HEK293 (cell line): ENCODE measurements around the gene NPAT.

Source experiments
- CTCF ChIA-PET: fragments of 350-600 bp; formaldehyde crosslinking; extraction: SDS; loops from one replicate; lab custom pipeline; 2021; ENCODE audit warnings: antibody characterized with exemption; lab: Yijun Ruan, JAX
- POLR2A ChIA-PET: fragments of 300-600 bp; formaldehyde crosslinking; extraction: SDS; loops from one replicate; lab custom pipeline; 2020; ENCODE audit warnings: antibody characterized with exemption, inconsistent platforms; lab: Yijun Ruan, JAX
- H3K27ac ChIP-seq: fragments of 200-500 bp; sonication (Bioruptor generic); 2 replicates; pipeline ENCODE4 v1.5.1; 2014; ENCODE audit warnings: low read depth, low read length, control low read depth, inconsistent platforms; ENCODE audit errors: extremely low read depth
- H3K36me3 ChIP-seq, 2 experiments: fragments of 200-500 bp in 1 of 2; sonication (Bioruptor generic) in 1 of 2; 1 replicate in 1 of 2; 2 replicates in 1 of 2; pipeline ENCODE4 v1.5.1; 2014 to 2017; ENCODE audit warnings: inconsistent platforms in 2 of 2, low read length in 2 of 2; ENCODE audit not compliant: control insufficient read depth in 2 of 2, insufficient read depth in 1 of 2
- H3K4me1 ChIP-seq: fragments of 200-500 bp; sonication (Bioruptor generic); 2 replicates; pipeline ENCODE4 v1.5.1; 2014; ENCODE audit warnings: mild to moderate bottlenecking, low read length, inconsistent platforms; ENCODE audit not compliant: control insufficient read depth, insufficient read depth
- H3K4me3 ChIP-seq: 2 replicates; pipeline ENCODE4 v1.5.1; 2011; ENCODE audit warnings: low read depth, mild to moderate bottlenecking, control low read depth, low read length, moderate library complexity
- H3K9me3 ChIP-seq: fragments of 200-500 bp; sonication (Bioruptor generic); 2 replicates; pipeline ENCODE4 v1.5.1; 2014; ENCODE audit warnings: low read depth, low read length, inconsistent platforms; ENCODE audit not compliant: control insufficient read depth, insufficient read depth
- BCL11B ChIP-seq: fragments of 450-650 bp; formaldehyde crosslinking; IDR thresholded peaks from 2 replicates; pipeline ENCODE4 v1.5.1; 2016; ENCODE audit warnings: low read depth, missing biosample characterization, missing genetic modification characterization
- KLF7 ChIP-seq: fragments of 450-650 bp; formaldehyde crosslinking; IDR thresholded peaks from 2 replicates; pipeline ENCODE4 v1.5.1; 2016; ENCODE audit warnings: missing biosample characterization, missing genetic modification characterization, borderline replicate concordance
- RBAK ChIP-seq: fragments of 450-650 bp; formaldehyde crosslinking; IDR thresholded peaks from 2 replicates; pipeline ENCODE4 v1.5.1; 2016; ENCODE audit warnings: missing biosample characterization, missing genetic modification characterization
- SP3 ChIP-seq: fragments of 450-650 bp; formaldehyde crosslinking; IDR thresholded peaks from 2 replicates; pipeline ENCODE4 v1.5.1; 2016; ENCODE audit warnings: missing biosample characterization, missing genetic modification characterization
- ZNF202 ChIP-seq: fragments of 450-650 bp; formaldehyde crosslinking; IDR thresholded peaks from 2 replicates; pipeline ENCODE4 v1.5.1; 2016; ENCODE audit warnings: missing biosample characterization, missing genetic modification characterization, borderline replicate concordance
- ZNF223 ChIP-seq: fragments of 450-650 bp; formaldehyde crosslinking; IDR thresholded peaks from 2 replicates; pipeline ENCODE4 v1.5.1; 2016; ENCODE audit warnings: missing biosample characterization, missing genetic modification characterization
- ZNF274 ChIP-seq, 2 experiments: fragments of 200-500 bp in 1 of 2; fragments of 450-650 bp in 1 of 2; sonication (Bioruptor generic) in 1 of 2; formaldehyde crosslinking in 1 of 2; IDR thresholded peaks; 2 replicates each; pipeline versions ENCODE4 v1.5.1 to v1.6.1; 2014 to 2016; ENCODE audit warnings: borderline replicate concordance in 1 of 2, inconsistent platforms in 1 of 2, low read length in 1 of 2, missing biosample characterization in 1 of 2, missing genetic modification characterization in 1 of 2
- ZNF311 ChIP-seq: fragments of 450-650 bp; formaldehyde crosslinking; IDR thresholded peaks from 2 replicates; pipeline ENCODE4 v1.5.1; 2017; ENCODE audit warnings: missing biosample characterization, missing genetic modification characterization, borderline replicate concordance
- ZNF558 ChIP-seq: fragments of 450-650 bp; formaldehyde crosslinking; IDR thresholded peaks from 2 replicates; pipeline ENCODE4 v1.5.1; 2016; ENCODE audit warnings: missing biosample characterization, missing genetic modification characterization
- ZNF585B ChIP-seq: fragments of 450-650 bp; formaldehyde crosslinking; IDR thresholded peaks from 2 replicates; pipeline ENCODE4 v1.5.1; 2016; ENCODE audit warnings: missing biosample characterization, missing genetic modification characterization
- ZNF596 ChIP-seq: fragments of 450-650 bp; IDR thresholded peaks from 2 replicates; pipeline ENCODE4 v1.5.0; 2018; ENCODE audit warnings: missing biosample characterization, mild to moderate bottlenecking, missing genetic modification characterization, moderate library complexity
- ZSCAN16 ChIP-seq: fragments of 450-650 bp; formaldehyde crosslinking; IDR thresholded peaks from 2 replicates; pipeline ENCODE4 v1.5.1; 2016; ENCODE audit warnings: missing biosample characterization, missing genetic modification characterization
- ZSCAN23 ChIP-seq: fragments of 450-650 bp; formaldehyde crosslinking; IDR thresholded peaks from 2 replicates; pipeline ENCODE4 v1.5.1; 2016; ENCODE audit warnings: missing biosample characterization, missing genetic modification characterization
- ZSCAN30 ChIP-seq: fragments of 450-650 bp; IDR thresholded peaks from 2 replicates; pipeline ENCODE4 v1.5.1; 2018; ENCODE audit warnings: missing biosample characterization, mild to moderate bottlenecking, missing genetic modification characterization, moderate library complexity
- TF ChIP-seq, protein P1 (sequence below): fragments of 450-650 bp; formaldehyde crosslinking; IDR thresholded peaks from 2 replicates; pipeline ENCODE4 v1.5.1; 2016; ENCODE audit warnings: missing biosample characterization, missing genetic modification characterization
- TF ChIP-seq, protein P2 (sequence below): fragments of 450-650 bp; formaldehyde crosslinking; IDR thresholded peaks from 2 replicates; pipeline ENCODE4 v1.5.1; 2016; ENCODE audit warnings: missing biosample characterization, missing genetic modification characterization, low read depth
- TF ChIP-seq, protein P3 (sequence below): fragments of 450-650 bp; formaldehyde crosslinking; IDR thresholded peaks from 2 replicates; pipeline ENCODE4 v1.5.1; 2016; ENCODE audit warnings: missing biosample characterization, missing genetic modification characterization
- TF ChIP-seq, protein P4 (sequence below): fragments of 450-650 bp; formaldehyde crosslinking; IDR thresholded peaks from 2 replicates; pipeline ENCODE4 v1.5.1; 2016; ENCODE audit warnings: missing biosample characterization, missing genetic modification characterization
- TF ChIP-seq, protein P5 (sequence below): fragments of 450-650 bp; formaldehyde crosslinking; IDR thresholded peaks from 2 replicates; pipeline ENCODE4 v1.5.1; 2016; ENCODE audit warnings: missing biosample characterization, missing genetic modification characterization
- TF ChIP-seq, protein P6 (sequence below): fragments of 450-650 bp; formaldehyde crosslinking; IDR thresholded peaks from 2 replicates; pipeline ENCODE4 v1.5.1; 2016; ENCODE audit warnings: missing biosample characterization, missing genetic modification characterization
- TF ChIP-seq, protein P7 (sequence below): fragments of 450-650 bp; formaldehyde crosslinking; IDR thresholded peaks from 2 replicates; pipeline ENCODE4 v1.5.1; 2016; ENCODE audit warnings: missing biosample characterization, missing genetic modification characterization

Gene NPAT

DNA sequence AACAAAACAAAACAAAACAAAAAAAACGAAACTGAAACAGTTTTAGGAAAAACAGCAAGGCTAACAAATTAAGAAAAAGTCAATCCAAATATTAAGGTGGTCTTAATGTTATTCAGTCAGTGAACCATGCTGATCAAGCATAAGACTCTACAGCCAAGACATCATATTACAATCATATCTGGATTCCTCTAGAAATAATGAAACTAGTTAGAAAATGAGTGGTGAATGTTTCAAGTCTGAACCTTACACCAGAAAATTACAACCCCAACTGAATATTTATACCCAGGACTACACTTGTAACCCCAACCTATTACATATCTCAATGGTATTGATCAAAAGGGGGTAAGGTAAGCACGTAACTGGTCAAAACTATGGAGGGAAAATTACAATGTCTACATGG, 52.3 kb downstream of the NPAT start:
- Histone ChIP-seq H3K27ac (no peak overlapping the region), H3K4me3 (no peak overlapping the region), H3K9me3 (no peaks in the 10 kb centered on the region), H3K4me1 (no peaks in the 10 kb centered on the region), H3K36me3 (peaks cover 19 to 89% of the 10 kb centered on the region in 2 experiments)
- CTCF ChIA-PET: no interaction called here
- POLR2A ChIA-PET: no interaction called here
- TF ChIP-seq ZNF596 (tag by site-specific recombination) (no peak), BCL11B (tag by site-specific recombination) (no peak), ZNF311 (no peak), ZNF558 (tag by site-specific recombination) (no peak)
- TF ChIP-seq, protein P1, sequence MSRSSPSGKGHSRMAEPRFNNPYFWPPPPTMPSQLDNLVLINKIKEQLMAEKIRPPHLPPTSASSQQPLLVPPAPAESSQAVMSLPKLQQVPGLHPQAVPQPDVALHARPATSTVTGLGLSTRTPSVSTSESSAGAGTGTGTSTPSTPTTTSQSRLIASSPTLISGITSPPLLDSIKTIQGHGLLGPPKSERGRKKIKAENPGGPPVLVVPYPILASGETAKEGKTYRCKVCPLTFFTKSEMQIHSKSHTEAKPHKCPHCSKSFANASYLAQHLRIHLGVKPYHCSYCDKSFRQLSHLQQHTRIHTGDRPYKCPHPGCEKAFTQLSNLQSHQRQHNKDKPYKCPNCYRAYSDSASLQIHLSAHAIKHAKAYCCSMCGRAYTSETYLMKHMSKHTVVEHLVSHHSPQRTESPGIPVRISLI (tag by site-specific recombination): no peak

DNA sequence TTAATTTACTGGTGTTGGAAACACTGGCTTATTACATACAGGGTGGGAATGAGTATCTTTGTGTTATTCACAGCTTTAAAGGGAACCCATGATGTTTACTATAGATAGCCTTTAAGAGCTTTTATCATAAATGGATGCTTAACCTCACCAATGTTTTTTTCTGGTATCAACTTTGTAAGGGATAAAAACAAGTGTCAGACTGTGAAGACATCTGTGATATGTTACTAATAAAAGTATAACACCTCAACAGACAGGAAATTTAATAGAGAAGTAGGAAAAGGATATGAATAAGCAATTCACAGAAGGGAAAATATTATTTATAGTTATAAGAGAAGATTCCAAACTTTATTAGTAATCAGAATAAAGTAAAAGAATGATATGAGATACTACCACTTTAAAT, 54.8 kb downstream of the NPAT start:
- TF ChIP-seq, protein P2, sequence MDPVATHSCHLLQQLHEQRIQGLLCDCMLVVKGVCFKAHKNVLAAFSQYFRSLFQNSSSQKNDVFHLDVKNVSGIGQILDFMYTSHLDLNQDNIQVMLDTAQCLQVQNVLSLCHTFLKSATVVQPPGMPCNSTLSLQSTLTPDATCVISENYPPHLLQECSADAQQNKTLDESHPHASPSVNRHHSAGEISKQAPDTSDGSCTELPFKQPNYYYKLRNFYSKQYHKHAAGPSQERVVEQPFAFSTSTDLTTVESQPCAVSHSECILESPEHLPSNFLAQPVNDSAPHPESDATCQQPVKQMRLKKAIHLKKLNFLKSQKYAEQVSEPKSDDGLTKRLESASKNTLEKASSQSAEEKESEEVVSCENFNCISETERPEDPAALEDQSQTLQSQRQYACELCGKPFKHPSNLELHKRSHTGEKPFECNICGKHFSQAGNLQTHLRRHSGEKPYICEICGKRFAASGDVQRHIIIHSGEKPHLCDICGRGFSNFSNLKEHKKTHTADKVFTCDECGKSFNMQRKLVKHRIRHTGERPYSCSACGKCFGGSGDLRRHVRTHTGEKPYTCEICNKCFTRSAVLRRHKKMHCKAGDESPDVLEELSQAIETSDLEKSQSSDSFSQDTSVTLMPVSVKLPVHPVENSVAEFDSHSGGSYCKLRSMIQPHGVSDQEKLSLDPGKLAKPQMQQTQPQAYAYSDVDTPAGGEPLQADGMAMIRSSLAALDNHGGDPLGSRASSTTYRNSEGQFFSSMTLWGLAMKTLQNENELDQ (tag by site-specific recombination): no peak
- TF ChIP-seq KLF7 (tag by site-specific recombination): no peak
- TF ChIP-seq, protein P3, sequence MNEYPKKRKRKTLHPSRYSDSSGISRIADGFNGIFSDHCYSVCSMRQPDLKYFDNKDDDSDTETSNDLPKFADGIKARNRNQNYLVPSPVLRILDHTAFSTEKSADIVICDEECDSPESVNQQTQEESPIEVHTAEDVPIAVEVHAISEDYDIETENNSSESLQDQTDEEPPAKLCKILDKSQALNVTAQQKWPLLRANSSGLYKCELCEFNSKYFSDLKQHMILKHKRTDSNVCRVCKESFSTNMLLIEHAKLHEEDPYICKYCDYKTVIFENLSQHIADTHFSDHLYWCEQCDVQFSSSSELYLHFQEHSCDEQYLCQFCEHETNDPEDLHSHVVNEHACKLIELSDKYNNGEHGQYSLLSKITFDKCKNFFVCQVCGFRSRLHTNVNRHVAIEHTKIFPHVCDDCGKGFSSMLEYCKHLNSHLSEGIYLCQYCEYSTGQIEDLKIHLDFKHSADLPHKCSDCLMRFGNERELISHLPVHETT (tag by site-specific recombination): no peak
- no peak for TF ChIP-seq ZNF274 (IDR thresholded peaks at IDR 0.05; ENCODE audit: low read length)
- TF ChIP-seq ZNF274 (tag by site-specific recombination; IDR thresholded peaks at IDR 0.05; ENCODE audit: borderline replicate concordance): no peak
- no peak for TF ChIP-seq ZNF585B
- TF ChIP-seq, protein P4, sequence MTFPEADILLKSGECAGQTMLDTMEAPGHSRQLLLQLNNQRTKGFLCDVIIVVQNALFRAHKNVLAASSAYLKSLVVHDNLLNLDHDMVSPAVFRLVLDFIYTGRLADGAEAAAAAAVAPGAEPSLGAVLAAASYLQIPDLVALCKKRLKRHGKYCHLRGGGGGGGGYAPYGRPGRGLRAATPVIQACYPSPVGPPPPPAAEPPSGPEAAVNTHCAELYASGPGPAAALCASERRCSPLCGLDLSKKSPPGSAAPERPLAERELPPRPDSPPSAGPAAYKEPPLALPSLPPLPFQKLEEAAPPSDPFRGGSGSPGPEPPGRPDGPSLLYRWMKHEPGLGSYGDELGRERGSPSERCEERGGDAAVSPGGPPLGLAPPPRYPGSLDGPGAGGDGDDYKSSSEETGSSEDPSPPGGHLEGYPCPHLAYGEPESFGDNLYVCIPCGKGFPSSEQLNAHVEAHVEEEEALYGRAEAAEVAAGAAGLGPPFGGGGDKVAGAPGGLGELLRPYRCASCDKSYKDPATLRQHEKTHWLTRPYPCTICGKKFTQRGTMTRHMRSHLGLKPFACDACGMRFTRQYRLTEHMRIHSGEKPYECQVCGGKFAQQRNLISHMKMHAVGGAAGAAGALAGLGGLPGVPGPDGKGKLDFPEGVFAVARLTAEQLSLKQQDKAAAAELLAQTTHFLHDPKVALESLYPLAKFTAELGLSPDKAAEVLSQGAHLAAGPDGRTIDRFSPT: no peak
- no peak for TF ChIP-seq ZNF223
- no peak for TF ChIP-seq RBAK
- no peak for TF ChIP-seq SP3 (tag by site-specific recombination)
- no peak for TF ChIP-seq ZSCAN16 (tag by site-specific recombination)
- TF ChIP-seq, protein P5, sequence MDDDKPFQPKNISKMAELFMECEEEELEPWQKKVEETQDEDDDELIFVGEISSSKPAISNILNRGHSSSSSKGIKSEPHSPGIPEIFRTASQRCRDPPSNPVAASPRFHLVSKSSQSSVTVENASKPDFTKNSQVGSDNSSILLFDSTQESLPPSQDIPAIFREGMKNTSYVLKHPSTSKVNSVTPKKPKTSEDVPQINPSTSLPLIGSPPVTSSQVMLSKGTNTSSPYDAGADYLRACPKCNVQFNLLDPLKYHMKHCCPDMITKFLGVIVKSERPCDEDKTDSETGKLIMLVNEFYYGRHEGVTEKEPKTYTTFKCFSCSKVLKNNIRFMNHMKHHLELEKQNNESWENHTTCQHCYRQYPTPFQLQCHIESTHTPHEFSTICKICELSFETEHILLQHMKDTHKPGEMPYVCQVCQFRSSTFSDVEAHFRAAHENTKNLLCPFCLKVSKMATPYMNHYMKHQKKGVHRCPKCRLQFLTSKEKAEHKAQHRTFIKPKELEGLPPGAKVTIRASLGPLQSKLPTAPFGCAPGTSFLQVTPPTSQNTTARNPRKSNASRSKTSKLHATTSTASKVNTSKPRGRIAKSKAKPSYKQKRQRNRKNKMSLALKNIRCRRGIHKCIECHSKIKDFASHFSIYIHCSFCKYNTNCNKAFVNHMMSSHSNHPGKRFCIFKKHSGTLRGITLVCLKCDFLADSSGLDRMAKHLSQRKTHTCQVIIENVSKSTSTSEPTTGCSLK (tag by site-specific recombination): no peak
- TF ChIP-seq ZSCAN30: no peak
- TF ChIP-seq, protein P6, sequence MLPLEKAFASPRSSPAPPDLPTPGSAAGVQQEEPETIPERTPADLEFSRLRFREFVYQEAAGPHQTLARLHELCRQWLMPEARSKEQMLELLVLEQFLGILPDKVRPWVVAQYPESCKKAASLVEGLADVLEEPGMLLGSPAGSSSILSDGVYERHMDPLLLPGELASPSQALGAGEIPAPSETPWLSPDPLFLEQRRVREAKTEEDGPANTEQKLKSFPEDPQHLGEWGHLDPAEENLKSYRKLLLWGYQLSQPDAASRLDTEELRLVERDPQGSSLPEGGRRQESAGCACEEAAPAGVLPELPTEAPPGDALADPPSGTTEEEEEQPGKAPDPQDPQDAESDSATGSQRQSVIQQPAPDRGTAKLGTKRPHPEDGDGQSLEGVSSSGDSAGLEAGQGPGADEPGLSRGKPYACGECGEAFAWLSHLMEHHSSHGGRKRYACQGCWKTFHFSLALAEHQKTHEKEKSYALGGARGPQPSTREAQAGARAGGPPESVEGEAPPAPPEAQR (tag by site-specific recombination): no peak
- no peak for TF ChIP-seq ZSCAN23 (tag by site-specific recombination)
- TF ChIP-seq, protein P7, sequence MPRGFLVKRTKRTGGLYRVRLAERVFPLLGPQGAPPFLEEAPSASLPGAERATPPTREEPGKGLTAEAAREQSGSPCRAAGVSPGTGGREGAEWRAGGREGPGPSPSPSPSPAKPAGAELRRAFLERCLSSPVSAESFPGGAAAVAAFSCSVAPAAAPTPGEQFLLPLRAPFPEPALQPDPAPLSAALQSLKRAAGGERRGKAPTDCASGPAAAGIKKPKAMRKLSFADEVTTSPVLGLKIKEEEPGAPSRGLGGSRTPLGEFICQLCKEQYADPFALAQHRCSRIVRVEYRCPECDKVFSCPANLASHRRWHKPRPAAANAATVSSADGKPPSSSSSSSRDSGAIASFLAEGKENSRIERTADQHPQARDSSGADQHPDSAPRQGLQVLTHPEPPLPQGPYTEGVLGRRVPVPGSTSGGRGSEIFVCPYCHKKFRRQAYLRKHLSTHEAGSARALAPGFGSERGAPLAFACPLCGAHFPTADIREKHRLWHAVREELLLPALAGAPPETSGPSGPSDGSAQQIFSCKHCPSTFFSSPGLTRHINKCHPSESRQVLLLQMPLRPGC (tag by site-specific recombination): no peak
- no peak for TF ChIP-seq ZNF202 (tag by site-specific recombination)
- Histone ChIP-seq H3K36me3 (peaks cover 26 to 87% of the 10 kb centered on the region in 2 experiments), H3K9me3 (no peaks in the 10 kb centered on the region), H3K27ac (no peak overlapping the region), H3K4me3 (no peak overlapping the region), H3K4me1 (no peaks in the 10 kb centered on the region)
- POLR2A ChIA-PET: no interaction called here
- CTCF ChIA-PET: interaction anchor here (0.6 to 0.7 kb wide), 2 partner anchors 74 to 423 kb away, joined by 3 to 4 read pairs; no protein-coding TSS in a partner anchor
